NCI-H460 (cell line): ENCODE results near the gene ELOVL1. TPM values are rescaled to one million over a fixed set of nuclear protein-coding genes. Genes with fewer than 3 reads are reported as not detected.

Experiments
- DNase-seq: peaks from one replicate; pipeline ENCODE4 v3.0.0-alpha.2; 2016; ENCODE audit warnings: low read depth; ENCODE audit errors: extremely low read depth
- total RNA-seq: library from RNA; depleted of rRNA; stranded (reverse); fragments of >200 nt; shearing (Covaris generic); gene quantifications from 2 replicates; pipeline ENCODE4 v1.2.3, GENCODE V29; 2014

ELOVL1 gene
- total RNA-seq, 1 experiment from 2014 or later, result 69.5 TPM

- DNase-seq, result peak; percentile 30
These were observed 9.6 kb downstream of the ELOVL1 start for GRCh38 chr1:43358121-43358745.

- no peak for DNase-seq
These were observed 10.6 kb downstream of the ELOVL1 start for GRCh38 chr1:43357251-43357650.

GRCh38 chr1:43354936-43355335, 12.9 kb downstream of the ELOVL1 start:
- no peak for DNase-seq

- DNase-seq, result no peak
These were observed 13.3 kb downstream of the ELOVL1 start for GRCh38 chr1:43354471-43354870.

- no peak for DNase-seq
These were observed 14.9 kb downstream of the ELOVL1 start for GRCh38 chr1:43352881-43353280.

GRCh38 chr1:43352351-43352705, 15.5 kb downstream of the ELOVL1 start:
- no peak for DNase-seq

- DNase-seq, result no peak
These were observed 16.1 kb downstream of the ELOVL1 start for GRCh38 chr1:43351421-43352350.

- no peak for DNase-seq
These were observed 16.8 kb downstream of the ELOVL1 start for GRCh38 chr1:43350976-43351375.

- no peak for DNase-seq
These were observed 18.1 kb downstream of the ELOVL1 start for GRCh38 chr1:43349594-43350306.

- peak; percentile 69 for DNase-seq
These were observed 18.8 kb downstream of the ELOVL1 start for GRCh38 chr1:43348809-43349593.

GRCh38 chr1:43348343-43348808, 19.4 kb downstream of the ELOVL1 start:
- DNase-seq, result no peak

- no peak for DNase-seq
These were observed 21.2 kb downstream of the ELOVL1 start for GRCh38 chr1:43346636-43347035.

- DNase-seq, result no peak
These were observed 22.7 kb downstream of the ELOVL1 start for GRCh38 chr1:43345120-43345519.

- DNase-seq, result no peak
These were observed 23.5 kb downstream of the ELOVL1 start for GRCh38 chr1:43344267-43344850.

GRCh38 chr1:43340559-43340958, 27.3 kb downstream of the ELOVL1 start:
- no peak for DNase-seq

GRCh38 chr1:43339584-43340232, 28.1 kb downstream of the ELOVL1 start:
- no peak for DNase-seq

- DNase-seq, result no peak
These were observed 29.8 kb downstream of the ELOVL1 start for GRCh38 chr1:43338001-43338400.

- DNase-seq, result no peak
These were observed 30.2 kb downstream of the ELOVL1 start, which contains the start of gene MPL for GRCh38 chr1:43337588-43337987. Gene MPL, plus strand, starts transcription at chr1:43337818. Its CDS starts 31 bp downstream, at chr1:43337849.

- DNase-seq, result no peak
These were observed 33.2 kb downstream of the ELOVL1 start for GRCh38 chr1:43334453-43335205.
